Measurements from ENCODE around the gene CDK7. TPM values are rescaled to one million over a fixed set of nuclear protein-coding genes. Genes with fewer than 3 reads are reported as not detected.

Gene CDK7
- 174 and 234 TPM in 2 replicates for total RNA-seq (2011; cell fraction: chromatin; rRNA removed; ENCODE audit: low replicate concordance)
- total RNA-seq (2011; cell fraction: nucleolus; rRNA removed): 274 and 307 TPM in 2 replicates
- total RNA-seq (2011; cell fraction: nucleoplasm; rRNA removed): 170 and 191 TPM in 2 replicates
- total RNA-seq (2014; rRNA removed) (44.0 and 55.9 TPM in 2 replicates), total RNA-seq (2014; rRNA removed; fragmentation: Illumina TruSeq; extraction: Trizol) (68.8 and 75.3 TPM in 2 replicates), total RNA-seq (2015; rRNA removed; fragmentation: Illumina TruSeq; extraction: Trizol) (64.8 and 65.3 TPM in 2 replicates), total RNA-seq (2021) (41.2 and 41.7 TPM in 2 replicates), polyA plus RNA-seq (2011; rRNA removed) (55.5 and 68.3 TPM in 2 replicates), polyA plus RNA-seq (2014; fragmentation: Illumina TruSeq; extraction: Trizol) (61.1 and 63.6 TPM in 2 replicates), polyA plus RNA-seq (2014; fragmentation: Nextera tagmentation; extraction: Ambion mirVana) (100 to 1,000 TPM; 143 TPM), polyA plus RNA-seq (2014; rRNA removed) (58.3 and 70.8 TPM in 2 replicates), polyA minus RNA-seq (2011; rRNA and poly(A)+ RNA removed) (53.8 and 54.2 TPM in 2 replicates), Bru-seq, nascent RNA (percentile 80 among the genes with signal in this experiment), BruChase-seq, experiment 1, labeled RNA remaining after a 2-hour chase (percentile 87 among the genes with signal in this experiment), BruChase-seq, experiment 2, labeled RNA remaining after a 6-hour chase (percentile 88 among the genes with signal in this experiment)
- 16.5 and 37.0 TPM in 2 replicates for polyA plus RNA-seq (2011; cell fraction: cytosol; rRNA removed)
- 76.0 and 84.4 TPM in 2 replicates for polyA plus RNA-seq (2011; cell fraction: nucleus; rRNA removed)
- 40.3 and 77.9 TPM in 2 replicates for polyA plus RNA-seq (2012)
- 36.6 and 57.6 TPM in 2 replicates for polyA minus RNA-seq (2011; cell fraction: cytosol; rRNA and poly(A)+ RNA removed)
- polyA minus RNA-seq (2011; cell fraction: nucleus; rRNA and poly(A)+ RNA removed): 106 and 133 TPM in 2 replicates
- long read RNA-seq, experiment 1, transcript CDK7-201 (12 exons, 1,439 nt): major isoform, 77 of 108 reads
- long read RNA-seq, experiment 1, partial matches to known transcripts: 11 of 108 reads
- long read RNA-seq, experiment 1, other reads (novel, unspliced or antisense): 18 of 108 reads
- long read RNA-seq, experiment 2, transcript CDK7-201 (12 exons, 1,439 nt): major isoform, 23 of 40 reads
- long read RNA-seq, experiment 2, partial matches to known transcripts: 4 of 40 reads
- long read RNA-seq, experiment 2, other reads (novel, unspliced or antisense): 13 of 40 reads
- long read RNA-seq, experiment 3, transcript CDK7-201 (12 exons, 1,439 nt): major isoform, 44 of 61 reads
- long read RNA-seq, experiment 3, partial matches to known transcripts: 4 of 61 reads
- long read RNA-seq, experiment 3, other reads (novel, unspliced or antisense): 11 of 61 reads

DNA sequence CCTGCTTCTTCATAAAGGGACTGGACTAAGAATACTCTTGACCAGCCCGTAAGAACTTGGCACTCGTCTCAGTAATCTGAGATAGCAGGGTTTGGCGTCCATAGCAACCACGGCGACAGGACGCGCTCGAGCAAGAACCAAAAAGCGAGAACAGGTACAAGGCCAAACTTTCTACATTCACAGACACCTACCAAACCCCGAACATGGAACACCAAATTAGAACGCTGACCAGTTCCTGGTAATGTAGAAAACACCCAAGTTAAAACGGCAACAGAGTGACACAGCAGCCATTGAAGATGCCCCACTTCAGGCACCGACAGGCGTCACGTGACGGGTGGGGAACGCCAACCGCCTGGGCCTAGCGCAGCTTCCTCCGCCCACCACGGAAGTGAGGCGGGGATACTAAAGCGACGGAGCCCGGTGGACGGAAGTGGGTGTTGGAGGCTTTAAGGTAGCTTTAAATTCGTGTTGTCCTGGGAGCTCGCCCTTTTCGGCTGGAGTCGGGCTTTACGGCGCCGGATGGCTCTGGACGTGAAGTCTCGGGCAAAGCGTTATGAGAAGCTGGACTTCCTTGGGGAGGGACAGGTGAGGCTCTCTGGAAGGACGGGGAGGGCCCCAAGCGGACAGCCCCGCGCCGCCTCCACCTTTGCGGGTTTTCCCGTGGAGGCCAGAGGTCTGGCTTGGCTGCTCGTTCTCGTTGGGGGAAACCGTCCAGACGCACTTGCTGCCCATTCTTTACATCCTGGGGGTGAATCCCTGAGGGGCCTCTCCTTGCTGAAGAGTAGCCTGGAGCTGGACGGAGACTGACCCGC lies at the start of gene CDK7:
TSS of gene CDK7 (plus strand) at position 430 of the 812 bp plus-strand sequence. CDS start at position 520, 90 bp downstream.
- no peaks in the 10 kb centered on the region for H3K9me3 ChIP-seq (replicated peaks; ENCODE audit: control insufficient read depth, insufficient read depth, low read depth, low read length)
- in situ Hi-C loops (cut with MboI) (no loop called here), intact Hi-C loops (cut with micrococcal nuclease) (loop anchor here (5.0 kb wide), 1 partner anchor 142 kb away; the partner anchor contains the start of gene SLC30A5)
- peak within 1 kb of the TSS; percentile 100 for H2AFZ ChIP-seq (ENCODE audit: low read depth, low read length)
- TSS peak; percentile 81 for BruUV-seq (replicated peaks)
- no peaks in the 10 kb centered on the region for H3K27me3 ChIP-seq (ENCODE audit: control insufficient read depth in 2 of 2, insufficient read depth in 2 of 2, low read length in 2 of 2)
- DNase-seq (ENCODE audit: extremely low read depth in 1 of 4, low spot score in 3 of 4): peak; percentile 94 to 96 (median 94)
- H3K79me2 ChIP-seq (ENCODE audit: control insufficient read depth, insufficient read depth, low read length): peaks cover 44% of the 10 kb centered on the region
- peak within 1 kb of the TSS; percentile 97 for H3K4me2 ChIP-seq (ENCODE audit: insufficient read depth, low read length)
- H3K9me1 ChIP-seq (ENCODE audit: control insufficient read depth, insufficient read depth, low read length): no peaks in the 10 kb centered on the region
- peak; percentile 96 for FAIRE-seq
- ChIA-PET POLR2A (interaction anchor here (0.7 to 3.2 kb wide), 8 partner anchors 9 to 45 kb away, joined by 3 to 12 read pairs (median 6); partner anchors contain the start of gene CENPH), CTCF (ENCODE audit: low intra/inter-chr PET ratio) (no interaction called here)
- H3K4me1 ChIP-seq (replicated peaks in 1 of 2; ENCODE audit: control insufficient read depth in 2 of 2, insufficient read depth in 2 of 2, low read length in 2 of 2): peaks cover 8 to 11% of the 10 kb centered on the region in 2 experiments
- no peaks in the 10 kb centered on the region for H4K20me1 ChIP-seq (replicated peaks; ENCODE audit: control insufficient read depth, insufficient read depth, low read length)
- H3K9ac ChIP-seq (ENCODE audit: insufficient read depth in 1 of 2, low read depth in 2 of 2, low read length in 2 of 2): peak within 1 kb of the TSS; percentile 95 to 99
- peaks cover 32% of the 10 kb centered on the region for H3K36me3 ChIP-seq (ENCODE audit: control insufficient read depth, insufficient read depth, low read length)
- WGBS (ENCODE audit: insufficient coverage, low coverage, missing lambda C conversion rate): under 1% methylated on average over 47 of the region's 49 CpGs
- peak within 1 kb of the TSS; percentile 86 for H3K27ac ChIP-seq (ENCODE audit: extremely low read depth, low read depth, low read length)
- peak; percentile 98 for ATAC-seq
- peak within 1 kb of the TSS; percentile 73 for H3K4me3 ChIP-seq
- no peak for TF ChIP-seq ZNF224 (CRISPR knock-in tag; IDR thresholded peaks at IDR 0.05)
- TF ChIP-seq HCFC1 (IDR thresholded peaks at IDR 0.05; ENCODE audit: low read depth, low read length): peak; percentile 72
- peak; percentile 96 to 97 for TF ChIP-seq FOXK2 (conservative IDR thresholded peaks at IDR 0.05 in 1 of 2, IDR thresholded peaks at IDR 0.05 in 1 of 2; ENCODE audit: low read depth in 2 of 2)
- peak in 1 of 2 experiments; percentile 5; a peak in 1 of 4 replicates for TF ChIP-seq TEAD1 (CRISPR knock-in tag; IDR thresholded peaks at IDR 0.05)
- no peak for TF ChIP-seq ZNF76 (CRISPR knock-in tag; IDR thresholded peaks at IDR 0.05; ENCODE audit: borderline replicate concordance)
- TF ChIP-seq ZNF316 (IDR thresholded peaks at IDR 0.05): peak; percentile 60; the same call in 1 of the 2 replicates
- TF ChIP-seq, protein P1, sequence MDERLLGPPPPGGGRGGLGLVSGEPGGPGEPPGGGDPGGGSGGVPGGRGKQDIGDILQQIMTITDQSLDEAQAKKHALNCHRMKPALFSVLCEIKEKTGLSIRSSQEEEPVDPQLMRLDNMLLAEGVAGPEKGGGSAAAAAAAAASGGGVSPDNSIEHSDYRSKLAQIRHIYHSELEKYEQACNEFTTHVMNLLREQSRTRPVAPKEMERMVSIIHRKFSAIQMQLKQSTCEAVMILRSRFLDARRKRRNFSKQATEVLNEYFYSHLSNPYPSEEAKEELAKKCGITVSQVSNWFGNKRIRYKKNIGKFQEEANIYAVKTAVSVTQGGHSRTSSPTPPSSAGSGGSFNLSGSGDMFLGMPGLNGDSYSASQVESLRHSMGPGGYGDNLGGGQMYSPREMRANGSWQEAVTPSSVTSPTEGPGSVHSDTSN (CRISPR knock-in tag; IDR thresholded peaks at IDR 0.05; ENCODE audit: low read depth): no peak
- TF ChIP-seq, protein P1 (tag; conservative IDR thresholded peaks at IDR 0.05; ENCODE audit: low read depth): 0 out of 2 replicates have a peak, but pooled peaks have one; percentile 58
- no peak for TF ChIP-seq PHB (CRISPR knock-in tag; IDR thresholded peaks at IDR 0.05)
- TF ChIP-seq HDAC6 (IDR thresholded peaks at IDR 0.05; ENCODE audit: low read depth, low read length): no peak
- 0 out of 4 replicates have a peak, but pooled peaks of 1 of the 2 experiments have one; percentile 17 for TF ChIP-seq CSDE1 (IDR thresholded peaks at IDR 0.05)
- TF ChIP-seq ZNF24 (IDR thresholded peaks at IDR 0.05): 0 out of 2 replicates have a peak, but pooled peaks have one; percentile 6
- peak; percentile 77; the same call in 1 of the 2 replicates for TF ChIP-seq ZBTB1 (CRISPR knock-in tag; IDR thresholded peaks at IDR 0.05; ENCODE audit: borderline replicate concordance, low read depth)
- TF ChIP-seq MED1 (CRISPR knock-in tag; IDR thresholded peaks at IDR 0.05; ENCODE audit: borderline replicate concordance): no peak

All from K562 (cell line).